Measurements from ENCODE around the gene PDE4D. TPM values are rescaled to one million over a fixed set of nuclear protein-coding genes. Genes with fewer than 3 reads are reported as not detected.

Gene PDE4D
- total RNA-seq, 2 experiments from 2014 or later: 164 to 175 TPM

DNA sequence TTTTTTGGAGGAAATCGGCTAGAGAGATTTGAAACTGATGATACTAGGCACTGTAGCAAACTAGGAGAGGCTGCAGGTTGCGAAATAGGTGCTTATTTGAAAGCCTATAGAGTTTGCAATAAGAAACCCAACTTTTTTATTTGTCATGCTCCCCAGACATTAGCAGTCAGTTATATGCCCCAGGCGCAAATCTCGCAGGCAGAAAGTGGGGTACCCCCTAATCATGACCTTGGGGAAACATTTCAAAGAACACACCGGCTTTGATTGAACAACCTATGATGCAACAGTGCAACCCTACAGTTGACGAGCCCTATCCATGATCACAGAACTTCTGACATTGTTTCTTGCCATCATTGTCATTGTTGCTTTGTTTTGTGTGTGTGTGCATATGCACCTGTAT lies 800.2 kb downstream of the PDE4D start:
- no peaks in the 10 kb centered on the region for H3K9me3 Mint-ChIP-seq
- no peaks in the 10 kb centered on the region for H3K36me3 Mint-ChIP-seq (ENCODE audit: low read depth)
- ATAC-seq (ENCODE audit: poor library complexity): no peak
- POLR2A ChIA-PET: no interaction called here
- no peaks in the 10 kb centered on the region for H3K27me3 ChIP-seq (ENCODE audit: control insufficient read depth in 1 of 2, insufficient read depth in 2 of 2, low read length in 2 of 2)
- peaks cover 4% of the 10 kb centered on the region for H3K4me1 ChIP-seq (ENCODE audit: insufficient read depth, low read length)
- CTCF ChIA-PET: no interaction called here
- H3K27ac ChIP-seq (ENCODE audit: low read depth in 1 of 2, low read length in 2 of 2): no peak overlapping the region
- TF ChIP-seq, protein P1, sequence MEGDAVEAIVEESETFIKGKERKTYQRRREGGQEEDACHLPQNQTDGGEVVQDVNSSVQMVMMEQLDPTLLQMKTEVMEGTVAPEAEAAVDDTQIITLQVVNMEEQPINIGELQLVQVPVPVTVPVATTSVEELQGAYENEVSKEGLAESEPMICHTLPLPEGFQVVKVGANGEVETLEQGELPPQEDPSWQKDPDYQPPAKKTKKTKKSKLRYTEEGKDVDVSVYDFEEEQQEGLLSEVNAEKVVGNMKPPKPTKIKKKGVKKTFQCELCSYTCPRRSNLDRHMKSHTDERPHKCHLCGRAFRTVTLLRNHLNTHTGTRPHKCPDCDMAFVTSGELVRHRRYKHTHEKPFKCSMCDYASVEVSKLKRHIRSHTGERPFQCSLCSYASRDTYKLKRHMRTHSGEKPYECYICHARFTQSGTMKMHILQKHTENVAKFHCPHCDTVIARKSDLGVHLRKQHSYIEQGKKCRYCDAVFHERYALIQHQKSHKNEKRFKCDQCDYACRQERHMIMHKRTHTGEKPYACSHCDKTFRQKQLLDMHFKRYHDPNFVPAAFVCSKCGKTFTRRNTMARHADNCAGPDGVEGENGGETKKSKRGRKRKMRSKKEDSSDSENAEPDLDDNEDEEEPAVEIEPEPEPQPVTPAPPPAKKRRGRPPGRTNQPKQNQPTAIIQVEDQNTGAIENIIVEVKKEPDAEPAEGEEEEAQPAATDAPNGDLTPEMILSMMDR (IDR thresholded peaks at IDR 0.05): no peak
- no peak overlapping the region for H3K4me3 ChIP-seq (ENCODE audit: low read length)
- H3K9me3 ChIP-seq (ENCODE audit: control insufficient read depth in 1 of 2, insufficient read depth in 1 of 2, low read length in 2 of 2): no peaks in the 10 kb centered on the region
- no peak overlapping the region for H3K27ac Mint-ChIP-seq
- DNase-seq: no peak
- peaks cover 3% of the 10 kb centered on the region for H3K27me3 Mint-ChIP-seq
- no peak overlapping the region for H3K4me3 Mint-ChIP-seq
- H3K36me3 ChIP-seq (ENCODE audit: insufficient read depth, low read length): no peaks in the 10 kb centered on the region
- peaks cover 16% of the 10 kb centered on the region for H3K4me1 Mint-ChIP-seq (ENCODE audit: low read depth)
- intact Hi-C loops (cut with DNase I, micrococcal nuclease): no loop called here

DNA sequence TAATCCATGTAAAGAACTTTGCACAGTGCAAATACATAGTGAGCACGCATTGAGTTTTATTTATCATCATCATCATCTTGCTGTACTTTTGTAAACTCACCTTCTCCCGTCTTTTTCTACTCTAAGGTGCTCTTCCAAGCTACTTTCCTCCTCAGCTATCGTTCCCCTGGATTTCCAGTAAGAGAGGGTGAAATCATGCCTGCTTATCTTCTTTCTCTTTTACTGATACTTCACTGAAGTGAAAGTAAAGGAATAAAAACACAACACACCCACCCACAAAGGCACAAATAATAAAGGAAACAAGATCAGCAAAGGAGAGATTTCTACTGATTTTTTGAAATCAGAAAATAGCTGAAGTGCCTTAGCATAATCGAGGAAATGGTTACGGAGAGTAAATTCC lies 800.8 kb downstream of the PDE4D start:
- Histone ChIP-seq H3K4me3 (ENCODE audit: low read length) (no peak overlapping the region), H3K36me3 (ENCODE audit: insufficient read depth, low read length) (no peaks in the 10 kb centered on the region), H3K9me3 (ENCODE audit: control insufficient read depth in 1 of 2, insufficient read depth in 1 of 2, low read length in 2 of 2) (no peaks in the 10 kb centered on the region), H3K27me3 (ENCODE audit: control insufficient read depth in 1 of 2, insufficient read depth in 2 of 2, low read length in 2 of 2) (no peaks in the 10 kb centered on the region), H3K4me1 (ENCODE audit: insufficient read depth, low read length) (peaks cover 4% of the 10 kb centered on the region), H3K27ac (ENCODE audit: low read depth in 1 of 2, low read length in 2 of 2) (no peak overlapping the region)
- Mint-ChIP-seq H3K36me3 (ENCODE audit: low read depth) (no peaks in the 10 kb centered on the region), H3K4me3 (no peak overlapping the region), H3K27me3 (peaks cover 3% of the 10 kb centered on the region), H3K27ac (no peak overlapping the region), H3K9me3 (no peaks in the 10 kb centered on the region), H3K4me1 (ENCODE audit: low read depth) (peaks cover 16% of the 10 kb centered on the region)
- TF ChIP-seq, protein P1 (IDR thresholded peaks at IDR 0.05): no peak
- CTCF ChIA-PET: no interaction called here
- ATAC-seq (ENCODE audit: poor library complexity) (no peak), DNase-seq (no peak)
- intact Hi-C loops (cut with DNase I, micrococcal nuclease): no loop called here
- POLR2A ChIA-PET: no interaction called here

DNA sequence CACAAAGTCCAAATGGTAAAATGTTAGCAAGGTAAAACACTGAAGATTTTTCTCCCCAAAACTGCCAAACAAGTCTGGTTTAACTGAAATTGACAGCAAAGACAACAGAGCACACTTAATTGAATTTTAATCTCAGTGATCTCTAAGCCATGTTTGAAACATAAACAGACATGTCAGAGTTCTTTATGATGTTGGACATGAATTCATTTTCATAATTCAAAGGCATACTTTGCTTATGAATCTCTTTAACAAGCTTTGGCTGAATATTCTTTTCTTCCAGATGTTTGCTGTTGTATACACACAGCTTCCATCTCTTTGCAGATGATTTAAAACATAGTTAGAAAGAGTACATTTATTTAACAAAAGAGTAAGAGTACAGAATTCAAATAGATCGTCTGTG lies 801.6 kb downstream of the PDE4D start:
- H3K4me1 Mint-ChIP-seq (ENCODE audit: low read depth): peaks cover 16% of the 10 kb centered on the region
- Histone ChIP-seq H3K4me1 (ENCODE audit: insufficient read depth, low read length) (peaks cover 4% of the 10 kb centered on the region), H3K27me3 (ENCODE audit: control insufficient read depth in 1 of 2, insufficient read depth in 2 of 2, low read length in 2 of 2) (no peaks in the 10 kb centered on the region), H3K36me3 (ENCODE audit: insufficient read depth, low read length) (no peaks in the 10 kb centered on the region), H3K27ac (ENCODE audit: low read depth in 1 of 2, low read length in 2 of 2) (no peak overlapping the region), H3K4me3 (ENCODE audit: low read length) (no peak overlapping the region), H3K9me3 (ENCODE audit: control insufficient read depth in 1 of 2, insufficient read depth in 1 of 2, low read length in 2 of 2) (no peaks in the 10 kb centered on the region)
- no peak overlapping the region for H3K27ac Mint-ChIP-seq
- no peaks in the 10 kb centered on the region for H3K9me3 Mint-ChIP-seq
- TF ChIP-seq, protein P1 (IDR thresholded peaks at IDR 0.05): no peak
- ATAC-seq (ENCODE audit: poor library complexity): no peak
- DNase-seq: no peak
- CTCF ChIA-PET: no interaction called here
- no peak overlapping the region for H3K4me3 Mint-ChIP-seq
- H3K27me3 Mint-ChIP-seq: peaks cover 3% of the 10 kb centered on the region
- POLR2A ChIA-PET: no interaction called here
- intact Hi-C loops (cut with DNase I, micrococcal nuclease): no loop called here
- H3K36me3 Mint-ChIP-seq (ENCODE audit: low read depth): no peaks in the 10 kb centered on the region
